Measurements from ENCODE around the gene EZH2. TPM values are rescaled to one million over a fixed set of nuclear protein-coding genes. Genes with fewer than 3 reads are reported as not detected.
A peak's percentile ranks its signal among the peaks of the same experiment; 100 is the strongest.

Gene EZH2
- total RNA-seq, 1 experiment from 2014 or later = 75.7 TPM

- Histone ChIP-seq H3K27me3 (no peaks in the 10 kb centered on the region), H3K27ac (peak overlapping the region; percentile 77), H3K9me3 (replicated peaks) (no peaks in the 10 kb centered on the region), H3K4me3 (no peak overlapping the region), H3K4me1 (peaks cover 27% of the 10 kb centered on the region), H3K36me3 (peaks cover 44% of the 10 kb centered on the region)
- DNase-seq = peak; percentile 72 to 84
Measured at GRCh38 chr7:148761499-148762278, 122.4 kb downstream of the EZH2 start.

Other genes with a start within 250 kb of the EZH2 start
- gene CUL1, start 185.4 kb downstream of the EZH2 start, total RNA-seq (2014; rRNA removed; shearing (Covaris generic)) = 92.6 and 94.4 TPM in 2 replicates
- 222 and 224 TPM in 2 replicates for gene PDIA4, start 144.2 kb upstream of the EZH2 start, total RNA-seq (2014; rRNA removed; shearing (Covaris generic))
- gene ZNF786, start 206.4 kb upstream of the EZH2 start, total RNA-seq (2014; rRNA removed; shearing (Covaris generic)) = 4.0 and 5.2 TPM in 2 replicates
- 0.57 and 0.89 TPM in 2 replicates for gene ZNF425, start 242.0 kb upstream of the EZH2 start, total RNA-seq (2014; rRNA removed; shearing (Covaris generic))